Thyroid gland (tissue), 4 donors: ENCODE measurements around the gene CDC14A. TPM values are rescaled to one million over a fixed set of nuclear protein-coding genes. Genes with fewer than 3 reads are reported as not detected.

Experiments used
- DNase-seq, 2 donors: peaks; one replicate each; pipeline ENCODE4 v3.0.0-alpha.2; 2019
- H3K27ac ChIP-seq, 3 donors: fragments of 200-600 bp; sonication (generic); 1 replicate in 2 of 3; 2 replicates in 1 of 3; pipeline ENCODE4 v1.5.1; 2016 to 2019; ENCODE audit warnings: mild to moderate bottlenecking in 1 of 3, moderate library complexity in 1 of 3
- H3K27me3 ChIP-seq: fragments of 200-600 bp; sonication (generic); one replicate; pipeline ENCODE4 v1.5.1; 2019
- H3K36me3 ChIP-seq, 2 donors: fragments of 200-600 bp; sonication (generic); one replicate each; pipeline ENCODE4 v1.5.1; 2016 to 2019
- H3K4me1 ChIP-seq, 2 donors: fragments of 200-600 bp; sonication (generic); one replicate each; pipeline ENCODE4 v1.5.1; 2017 to 2019
- H3K4me3 ChIP-seq, 3 donors: fragments of 200-600 bp; sonication (generic); replicated peaks in 1 of 3; 1 replicate in 2 of 3; 2 replicates in 1 of 3; pipeline ENCODE4 v1.5.1; 2016; ENCODE audit warnings: mild to moderate bottlenecking in 1 of 3
- H3K9me3 ChIP-seq: fragments of 200-600 bp; sonication (generic); one replicate; pipeline ENCODE4 v1.5.1; 2017
- CTCF ChIP-seq, 6 experiments: fragments of 200-600 bp in 3 of 6; fragments of 450-650 bp in 3 of 6; sonication (generic) in 3 of 6; IDR thresholded peaks; one replicate each; pipeline ENCODE4 v1.5.1; 2016 to 2019; ENCODE audit warnings: antibody characterized with exemption in 6 of 6, mild to moderate bottlenecking in 2 of 6, inconsistent platforms in 1 of 6, moderate library complexity in 1 of 6
- POLR2A ChIP-seq, 2 donors: fragments of 450-650 bp; IDR thresholded peaks; one replicate each; pipeline ENCODE4 v1.6.1; 2017; ENCODE audit warnings: antibody characterized with exemption in 2 of 2, mild to moderate bottlenecking in 2 of 2, moderate library complexity in 1 of 2
- WGBS, 2 donors: methylation state at CpG; one replicate each; pipeline ENCODE4 v1.1.5; 2017; 5-methylcytosine and 5-hydroxymethylcytosine counted together
- intact Hi-C: fragments of 100-400 bp; cut with DNase I; formaldehyde crosslinking; loops from one replicate; pipeline ENCODE4 v1.15.1; 2023
- total RNA-seq, 4 donors: library from RNA; depleted of rRNA; stranded (reverse); fragments of >200 nt; gene quantifications; one replicate each; pipeline ENCODE4 v1.2.3, GENCODE V29; 2016

Gene CDC14A
- total RNA-seq, 4 donors from 2014 or later: 17.1 to 32.8 (median 28.0) TPM

- TF ChIP-seq POLR2A (IDR thresholded peaks at IDR 0.05): no peak
- TF ChIP-seq CTCF (IDR thresholded peaks at IDR 0.05): no peak
- no peak for DNase-seq
- no peaks in the 10 kb centered on the region for H3K4me1 ChIP-seq
- 91 to 96% methylated on average over 5 of the region's 5 CpGs for WGBS, 2 donors
- H3K4me3 ChIP-seq: no peak overlapping the region
- no peaks in the 10 kb centered on the region for H3K27me3 ChIP-seq
- H3K27ac ChIP-seq: no peak overlapping the region
- no peaks in the 10 kb centered on the region for H3K9me3 ChIP-seq
- no peaks in the 10 kb centered on the region for H3K36me3 ChIP-seq
- intact Hi-C loops: no loop called here
Observed at GRCh38 chr1:100511773-100512172, 159.5 kb downstream of the CDC14A start.

- no peak for TF ChIP-seq CTCF (IDR thresholded peaks at IDR 0.05)
- no peak for TF ChIP-seq POLR2A (IDR thresholded peaks at IDR 0.05)
- intact Hi-C loops: no loop called here
- H3K4me3 ChIP-seq: no peak overlapping the region
- no peak overlapping the region for H3K27ac ChIP-seq
- no peaks in the 10 kb centered on the region for H3K4me1 ChIP-seq
- H3K9me3 ChIP-seq: no peaks in the 10 kb centered on the region
- DNase-seq: no peak
- no peaks in the 10 kb centered on the region for H3K36me3 ChIP-seq
- H3K27me3 ChIP-seq: no peaks in the 10 kb centered on the region
Observed at GRCh38 chr1:100512803-100513352, 160.6 kb downstream of the CDC14A start.

- TF ChIP-seq POLR2A (IDR thresholded peaks at IDR 0.05) (no peak), CTCF (IDR thresholded peaks at IDR 0.05) (no peak)
- Histone ChIP-seq H3K4me1 (no peaks in the 10 kb centered on the region), H3K4me3 (no peak overlapping the region), H3K9me3 (no peaks in the 10 kb centered on the region), H3K27ac (no peak overlapping the region), H3K27me3 (no peaks in the 10 kb centered on the region), H3K36me3 (no peaks in the 10 kb centered on the region)
- WGBS, 2 donors: 92 to 96% methylated on average over 5 of the region's 5 CpGs
- no peak for DNase-seq
- intact Hi-C loops: no loop called here
Observed at GRCh38 chr1:100516857-100517256, 164.6 kb downstream of the CDC14A start.

GRCh38 chr1:100517515-100517914 lies 165.2 kb downstream of the CDC14A start:
- Histone ChIP-seq H3K9me3 (no peaks in the 10 kb centered on the region), H3K36me3 (no peaks in the 10 kb centered on the region), H3K27me3 (no peaks in the 10 kb centered on the region), H3K27ac (no peak overlapping the region), H3K4me1 (no peaks in the 10 kb centered on the region), H3K4me3 (no peak overlapping the region)
- intact Hi-C loops: no loop called here
- TF ChIP-seq POLR2A (IDR thresholded peaks at IDR 0.05) (no peak), CTCF (IDR thresholded peaks at IDR 0.05) (no peak)
- DNase-seq: no peak
- WGBS, 2 donors: 68 to 80% methylated on average over 1 of the region's 1 CpG

GRCh38 chr1:100518023-100518422 lies 165.7 kb downstream of the CDC14A start:
- no peak for DNase-seq
- Histone ChIP-seq H3K4me3 (no peak overlapping the region), H3K4me1 (no peaks in the 10 kb centered on the region), H3K36me3 (no peaks in the 10 kb centered on the region), H3K27ac (no peak overlapping the region), H3K9me3 (no peaks in the 10 kb centered on the region), H3K27me3 (no peaks in the 10 kb centered on the region)
- intact Hi-C loops: no loop called here
- 18 to 32% methylated on average over 2 of the region's 2 CpGs for WGBS, 2 donors
- TF ChIP-seq CTCF (IDR thresholded peaks at IDR 0.05): no peak
- no peak for TF ChIP-seq POLR2A (IDR thresholded peaks at IDR 0.05)
